Pancreas (tissue), 10 donors: Measurements from ENCODE around the gene MEAF6. TPM values are rescaled to one million over a fixed set of nuclear protein-coding genes. Genes with fewer than 3 reads are reported as not detected.
A peak's percentile ranks its signal among the peaks of the same experiment; 100 is the strongest.

Source experiments
- ATAC-seq, 4 donors: fragments of 200-7000 bp; cut with Tn5 transposase; one replicate each; pipeline versions ENCODE4 v1.8.0 to v1.9.1; 2020; ENCODE audit warnings: mild to moderate bottlenecking in 4 of 4, moderate library complexity in 4 of 4
- DNase-seq, 6 donors: peaks; one replicate each; pipeline ENCODE4 v3.0.0-alpha.2; 2020
- FAIRE-seq: peaks from 2 replicates; lab custom pipeline; 2012; peaks lifted over from hg19 to GRCh38; lab: Jason Lieb, UNC
- H3K27ac ChIP-seq, 4 donors: fragments of 200-600 bp; sonication (generic); 1 replicate in 3 of 4; 2 replicates in 1 of 4; pipeline versions ENCODE4 v1.5.0 to v1.8.0; 2020
- H3K27me3 ChIP-seq, 4 donors: fragments of 200-600 bp; one replicate each; pipeline ENCODE4 v1.8.0; 2021
- H3K36me3 ChIP-seq, 3 donors: fragments of 200-600 bp; sonication (generic) in 1 of 3; one replicate each; pipeline versions ENCODE4 v1.5.0 to v1.8.0; 2020 to 2021
- H3K4me1 ChIP-seq, 3 donors: fragments of 200-600 bp; one replicate each; pipeline ENCODE4 v1.8.0; 2021
- H3K4me3 ChIP-seq, 4 donors: fragments of 200-600 bp; sonication (generic) in 2 of 4; one replicate each; pipeline versions ENCODE4 v1.5.0 to v1.8.0; 2020 to 2021
- H3K9me3 ChIP-seq, 4 donors: fragments of 200-600 bp; one replicate each; pipeline ENCODE4 v1.8.0; 2021
- CTCF ChIP-seq, 4 donors: fragments of 200-600 bp; sonication (generic) in 3 of 4; IDR thresholded peaks; one replicate each; pipeline versions ENCODE4 v1.5.0 to v1.8.0; 2021; ENCODE audit warnings: antibody characterized with exemption in 4 of 4
- WGBS, 2 donors: extraction: QIAGEN DNeasy Blood & Tissue Kit; methylation state at CpG; one replicate each; pipeline ENCODE4 v1.1.7; 2013; 5-methylcytosine and 5-hydroxymethylcytosine counted together
- intact Hi-C, 3 donors: fragments of 100-400 bp; cut with DNase I; formaldehyde crosslinking; loops; one replicate each; pipeline versions ENCODE4 v1.11.1 to v1.14.2; 2022
- polyA plus RNA-seq, 2 donors: library from polyadenylated mRNA; stranded (reverse); fragments of 200-250 nt; gene quantifications; one replicate each; pipeline ENCODE4 v1.2.3, GENCODE V29; 2013
- total RNA-seq, 6 donors: library from RNA; stranded (reverse); fragmentation: NEBNext Ultra II Directional in 4 of 6; extraction: Animal tissue kit (Norgen Biotek cat#: 25700) in 4 of 6; gene quantifications; one replicate each; pipeline versions ENCODE4 v1.2.1 to v1.2.4, GENCODE V29; 2021 to 2023
- donor health status: healthy with polysubstance abuse.
- donor health status: DM: no; HTN: no; CAD: no; lungs with moderate emphysema.
- donor health status: DM: no; HTN: no; CAD: no.
- donor health status: control.
- donor health status: control.
- donor health status: Bipolar disorder and iron deficiency.
- donor health status: DM: yes; HTN: yes; CAD: no.
- donor health status: DM: no; HTN: no; CAD: no.
- donor health status: DM: no; HTN: no; CAD: no.
- donor health status: DM: yes; HTN: yes; CAD: no.

Gene MEAF6
- total and polyA plus RNA-seq, 8 donors, result 26.1 to 59.8 (median 28.3) TPM

GRCh38 chr1:37475380-37476086 is 39.0 kb downstream of the MEAF6 start:
- TF ChIP-seq CTCF (IDR thresholded peaks at IDR 0.05), result no peak
- Histone ChIP-seq H3K36me3 (peaks cover 0 to 8% (median under 1%) of the 10 kb centered on the region in 3 donors), H3K27me3 (no peaks in the 10 kb centered on the region), H3K4me1 (peaks cover 41 to 47% (median 43%) of the 10 kb centered on the region in 3 donors), H3K4me3 (peak overlapping the region; percentile 68 to 83 (median 78)), H3K9me3 (no peaks in the 10 kb centered on the region), H3K27ac (peak overlapping the region; percentile 93 to 97 (median 95))
- no peak for ATAC-seq
- no peak for FAIRE-seq
- peak; percentile 32 to 80 (median 46) for DNase-seq
- intact Hi-C loops, result no loop called here
- WGBS, 2 donors, result 27 to 41% methylated on average over 24 of the region's 24 CpGs

- intact Hi-C loops, result no loop called here
- DNase-seq (peak in 5 of 6 donors; percentile 34 to 83 (median 66)), FAIRE-seq (no peak)
Observed at GRCh38 chr1:37474697-37475379, 39.7 kb downstream of the MEAF6 start.

GRCh38 chr1:37474046-37474696 is 40.4 kb downstream of the MEAF6 start, which contains the start of gene ZC3H12A:
ZC3H12A (plus strand) TSS chr1:37474580; CDS start chr1:37475497, 917 bp downstream.
- no peaks in the 10 kb centered on the region for H3K27me3 ChIP-seq
- no peaks in the 10 kb centered on the region for H3K9me3 ChIP-seq
- WGBS, 2 donors, result 0 to 1% methylated on average over 48 to 78 of the region's 78 CpGs
- intact Hi-C loops, result no loop called here
- H3K4me3 ChIP-seq, result peak within 1 kb of the TSS; percentile 68 to 83 (median 78)
- H3K36me3 ChIP-seq, result peaks cover 0 to 5% (median 0%) of the 10 kb centered on the region in 3 donors
- no peak for TF ChIP-seq CTCF (IDR thresholded peaks at IDR 0.05)
- FAIRE-seq (no peak), ATAC-seq (peak; percentile 65 to 87 (median 78)), DNase-seq (peak; percentile 89 to 99 (median 95))
- peak within 1 kb of the TSS; percentile 93 to 97 (median 95) for H3K27ac ChIP-seq
- peaks cover 29 to 34% (median 33%) of the 10 kb centered on the region in 3 donors for H3K4me1 ChIP-seq

More at GRCh38 chr1:37474697-37475379, 39.7 kb downstream of the MEAF6 start:
- WGBS, 2 donors, result 0 to 1% methylated on average over 27 to 38 of the region's 38 CpGs
- Histone ChIP-seq H3K4me3 (peak overlapping the region; percentile 68 to 83 (median 78)), H3K9me3 (no peaks in the 10 kb centered on the region), H3K36me3 (peaks cover 0 to 5% (median 0%) of the 10 kb centered on the region in 3 donors), H3K4me1 (peaks cover 34 to 40% (median 36%) of the 10 kb centered on the region in 3 donors), H3K27ac (peak overlapping the region; percentile 93 to 97 (median 95)), H3K27me3 (no peaks in the 10 kb centered on the region)
- ATAC-seq, result peak in 2 of 4 donors; percentile 1 to 5
- TF ChIP-seq CTCF (IDR thresholded peaks at IDR 0.05), result no peak

- ATAC-seq (no peak), DNase-seq (peak in 3 of 6 donors; percentile 18 to 57 (median 37)), FAIRE-seq (no peak)
- 12 to 20% methylated on average over 12 of the region's 12 CpGs for WGBS, 2 donors
- intact Hi-C loops, result no loop called here
- H3K4me1 ChIP-seq, result peaks cover 23 to 28% (median 27%) of the 10 kb centered on the region in 3 donors
- no peaks in the 10 kb centered on the region for H3K27me3 ChIP-seq
- H3K9me3 ChIP-seq, result no peaks in the 10 kb centered on the region
- H3K27ac ChIP-seq, result peak overlapping the region; percentile 93 to 97 (median 95)
- H3K36me3 ChIP-seq, result peaks cover 0 to 5% (median 0%) of the 10 kb centered on the region in 3 donors
- TF ChIP-seq CTCF (IDR thresholded peaks at IDR 0.05), result no peak
- H3K4me3 ChIP-seq, result peak overlapping the region; percentile 68 to 83 (median 78)
Observed at GRCh38 chr1:37473431-37474045, 41.0 kb downstream of the MEAF6 start.
